ENCODE data around the gene PCBP3.

PCBP3 gene

GRCh38 chr21:45745256-45745655, 101.7 kb downstream of the PCBP3 start:
- no peaks in the 10 kb centered on the region for H3K27me3 ChIP-seq (ENCODE audit: control insufficient read depth, insufficient read depth, low read length)
- no peak overlapping the region for H3K4me3 ChIP-seq (ENCODE audit: low read length)
- H3K9ac ChIP-seq (ENCODE audit: low read length): no peak overlapping the region
- no peaks in the 10 kb centered on the region for H3K9me3 ChIP-seq (ENCODE audit: control insufficient read depth, low read length)
- H3K36me3 ChIP-seq (ENCODE audit: control insufficient read depth, insufficient read depth, low read length): no peaks in the 10 kb centered on the region
- no peaks in the 10 kb centered on the region for H3K4me1 ChIP-seq (ENCODE audit: control insufficient read depth, insufficient read depth, low read length)

DNA sequence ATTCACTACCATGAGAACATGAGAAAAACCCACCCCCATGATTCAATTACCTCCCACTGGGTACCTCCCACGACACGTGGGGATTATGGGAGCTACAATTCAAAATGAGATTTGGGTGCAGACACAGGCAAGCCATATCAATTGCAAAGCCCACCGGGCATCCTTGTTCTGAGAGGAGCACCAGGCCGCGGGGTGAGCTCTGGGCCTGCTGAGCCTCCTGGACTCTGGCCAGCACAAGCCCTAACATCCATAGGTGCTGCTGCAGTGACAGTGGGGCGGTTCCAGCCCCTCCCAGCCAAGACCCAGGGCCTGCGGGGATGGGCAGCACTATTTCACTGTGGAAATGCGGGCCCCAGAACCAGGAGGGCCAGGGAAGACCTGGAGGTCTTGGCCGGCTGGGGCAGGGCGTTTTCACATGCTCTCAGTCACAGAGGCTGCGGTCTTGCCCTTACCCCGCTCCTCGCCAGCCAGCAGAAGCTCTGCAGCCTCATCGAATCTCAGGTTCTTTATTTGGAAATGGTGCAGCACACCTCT, 103.8 kb downstream of the PCBP3 start:
- Histone ChIP-seq H3K9me3 (ENCODE audit: control insufficient read depth, low read length) (no peaks in the 10 kb centered on the region), H3K9ac (ENCODE audit: low read length) (no peak overlapping the region), H3K4me1 (ENCODE audit: control insufficient read depth, insufficient read depth, low read length) (no peaks in the 10 kb centered on the region), H3K36me3 (ENCODE audit: control insufficient read depth, insufficient read depth, low read length) (no peaks in the 10 kb centered on the region), H3K27me3 (ENCODE audit: control insufficient read depth, insufficient read depth, low read length) (no peaks in the 10 kb centered on the region), H3K4me3 (ENCODE audit: low read length) (no peak overlapping the region)

DNA sequence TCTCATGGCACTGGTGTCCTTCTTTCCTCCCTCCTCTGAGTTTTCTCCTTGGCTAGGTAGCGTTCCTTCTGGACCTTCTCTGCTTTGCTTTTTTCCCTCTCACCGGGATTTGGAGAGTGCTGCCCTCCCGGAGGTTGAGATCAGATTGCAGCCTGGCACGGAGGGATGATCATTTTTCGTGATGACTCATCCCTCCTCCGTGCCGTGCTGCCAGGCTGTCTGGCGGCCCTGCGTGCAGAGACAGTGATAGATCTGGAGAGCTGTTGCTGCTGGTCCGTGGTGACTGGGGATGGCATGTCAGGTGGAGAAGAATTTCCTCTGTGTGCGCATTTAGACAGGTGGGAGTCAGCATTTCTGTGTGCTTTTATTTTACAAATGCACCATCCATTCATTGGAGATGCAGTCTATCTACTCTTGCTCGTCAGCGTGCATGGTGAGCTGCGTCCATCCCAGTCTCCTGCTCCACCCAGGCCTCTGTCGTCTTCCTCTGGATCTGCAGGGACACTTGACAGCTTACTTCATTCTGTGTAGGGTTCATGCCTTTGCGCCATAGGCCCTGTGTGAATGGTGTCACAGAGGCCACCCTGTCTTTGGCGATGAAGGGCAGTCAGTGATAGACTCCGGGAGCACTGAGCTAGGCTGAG, 104.4 kb downstream of the PCBP3 start:
- H3K9ac ChIP-seq (ENCODE audit: low read length): no peak overlapping the region
- H3K4me1 ChIP-seq (ENCODE audit: control insufficient read depth, insufficient read depth, low read length): no peaks in the 10 kb centered on the region
- H3K9me3 ChIP-seq (ENCODE audit: control insufficient read depth, low read length): no peaks in the 10 kb centered on the region
- H3K27me3 ChIP-seq (ENCODE audit: control insufficient read depth, insufficient read depth, low read length): no peaks in the 10 kb centered on the region
- no peaks in the 10 kb centered on the region for H3K36me3 ChIP-seq (ENCODE audit: control insufficient read depth, insufficient read depth, low read length)
- H3K4me3 ChIP-seq (ENCODE audit: low read length): no peak overlapping the region

GRCh38 chr21:45748593-45748992, 105.1 kb downstream of the PCBP3 start:
- no peaks in the 10 kb centered on the region for H3K4me1 ChIP-seq (ENCODE audit: control insufficient read depth, insufficient read depth, low read length)
- H3K36me3 ChIP-seq (ENCODE audit: control insufficient read depth, insufficient read depth, low read length): no peaks in the 10 kb centered on the region
- H3K9me3 ChIP-seq (ENCODE audit: control insufficient read depth, low read length): no peaks in the 10 kb centered on the region
- no peak overlapping the region for H3K4me3 ChIP-seq (ENCODE audit: low read length)
- H3K9ac ChIP-seq (ENCODE audit: low read length): no peak overlapping the region
- no peaks in the 10 kb centered on the region for H3K27me3 ChIP-seq (ENCODE audit: control insufficient read depth, insufficient read depth, low read length)

DNA sequence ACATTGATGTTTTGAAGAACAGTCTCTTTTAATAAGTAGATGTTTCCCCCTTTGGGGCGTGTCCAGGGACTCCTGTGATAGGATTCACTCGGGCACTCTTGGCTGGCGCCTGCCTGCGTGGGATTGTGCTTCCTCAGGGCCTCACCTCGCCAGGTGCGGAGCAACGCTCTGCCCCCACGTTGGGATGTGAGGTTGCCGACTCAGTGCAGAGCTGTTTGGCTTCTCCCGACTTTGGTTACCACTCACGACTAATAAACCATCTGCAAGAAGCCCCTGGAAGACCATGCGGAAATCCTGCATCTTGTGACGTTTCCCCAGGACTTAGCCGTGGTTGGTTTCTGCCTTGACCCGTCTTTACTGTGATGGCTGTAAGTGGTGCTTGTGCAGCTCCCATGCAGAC, 106.4 kb downstream of the PCBP3 start:
- H3K36me3 ChIP-seq (ENCODE audit: control insufficient read depth, insufficient read depth, low read length): no peaks in the 10 kb centered on the region
- no peak overlapping the region for H3K4me3 ChIP-seq (ENCODE audit: low read length)
- no peak overlapping the region for H3K9ac ChIP-seq (ENCODE audit: low read length)
- H3K4me1 ChIP-seq (ENCODE audit: control insufficient read depth, insufficient read depth, low read length): no peaks in the 10 kb centered on the region
- no peaks in the 10 kb centered on the region for H3K9me3 ChIP-seq (ENCODE audit: control insufficient read depth, low read length)
- no peaks in the 10 kb centered on the region for H3K27me3 ChIP-seq (ENCODE audit: control insufficient read depth, insufficient read depth, low read length)

DNA sequence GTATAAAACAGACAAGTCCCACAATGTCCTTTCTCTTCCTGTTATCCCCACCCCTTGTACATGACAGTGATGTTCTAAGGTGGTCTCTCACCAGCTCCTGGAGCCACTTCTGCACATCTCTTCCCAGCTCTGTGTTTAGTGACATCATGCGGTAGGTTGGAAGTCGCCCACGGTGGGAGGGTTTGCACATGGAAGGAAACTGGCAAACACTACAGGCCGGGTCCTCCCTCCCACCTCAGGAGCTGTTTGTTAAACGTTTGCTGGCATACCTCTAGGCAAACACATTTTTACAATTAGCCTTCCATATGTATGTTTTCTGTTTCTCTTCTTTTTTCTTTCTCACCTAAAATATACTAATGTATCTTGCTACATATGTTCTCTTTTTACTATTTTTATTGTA, 107.4 kb downstream of the PCBP3 start:
- no peaks in the 10 kb centered on the region for H3K36me3 ChIP-seq (ENCODE audit: control insufficient read depth, insufficient read depth, low read length)
- H3K4me3 ChIP-seq (ENCODE audit: low read length): no peak overlapping the region
- H3K9ac ChIP-seq (ENCODE audit: low read length): no peak overlapping the region
- H3K4me1 ChIP-seq (ENCODE audit: control insufficient read depth, insufficient read depth, low read length): no peaks in the 10 kb centered on the region
- no peaks in the 10 kb centered on the region for H3K27me3 ChIP-seq (ENCODE audit: control insufficient read depth, insufficient read depth, low read length)
- H3K9me3 ChIP-seq (ENCODE audit: control insufficient read depth, low read length): no peaks in the 10 kb centered on the region

DNA sequence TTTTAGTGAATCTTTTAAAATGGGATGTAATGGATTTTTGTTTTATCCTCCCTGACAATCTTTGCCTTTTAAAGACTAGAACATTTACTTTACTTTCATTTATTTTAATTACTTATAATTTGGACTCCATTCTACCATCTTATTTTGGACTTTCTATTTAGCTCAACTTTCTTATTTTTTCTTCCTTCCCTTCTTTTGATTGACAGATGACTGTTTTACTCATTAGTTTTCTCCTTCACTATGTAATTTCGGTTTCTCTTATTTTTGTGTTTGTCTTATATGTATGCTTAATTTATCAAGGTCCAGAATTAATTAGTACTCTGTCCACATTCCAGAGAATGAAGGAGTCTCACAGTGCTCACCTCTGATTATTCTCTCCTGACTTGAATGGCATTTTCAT, 109.9 kb downstream of the PCBP3 start:
- Histone ChIP-seq H3K9ac (ENCODE audit: low read length) (no peak overlapping the region), H3K4me3 (ENCODE audit: low read length) (no peak overlapping the region), H3K4me1 (ENCODE audit: control insufficient read depth, insufficient read depth, low read length) (no peaks in the 10 kb centered on the region), H3K36me3 (ENCODE audit: control insufficient read depth, insufficient read depth, low read length) (no peaks in the 10 kb centered on the region), H3K27me3 (ENCODE audit: control insufficient read depth, insufficient read depth, low read length) (no peaks in the 10 kb centered on the region), H3K9me3 (ENCODE audit: control insufficient read depth, low read length) (no peaks in the 10 kb centered on the region)

- Histone ChIP-seq H3K9ac (ENCODE audit: low read length) (no peak overlapping the region), H3K36me3 (ENCODE audit: control insufficient read depth, insufficient read depth, low read length) (no peaks in the 10 kb centered on the region), H3K27me3 (ENCODE audit: control insufficient read depth, insufficient read depth, low read length) (no peaks in the 10 kb centered on the region), H3K4me1 (ENCODE audit: control insufficient read depth, insufficient read depth, low read length) (no peaks in the 10 kb centered on the region), H3K4me3 (ENCODE audit: low read length) (no peak overlapping the region), H3K9me3 (ENCODE audit: control insufficient read depth, low read length) (no peaks in the 10 kb centered on the region)
These were observed 112.5 kb downstream of the PCBP3 start for GRCh38 chr21:45756029-45756428.

DNA sequence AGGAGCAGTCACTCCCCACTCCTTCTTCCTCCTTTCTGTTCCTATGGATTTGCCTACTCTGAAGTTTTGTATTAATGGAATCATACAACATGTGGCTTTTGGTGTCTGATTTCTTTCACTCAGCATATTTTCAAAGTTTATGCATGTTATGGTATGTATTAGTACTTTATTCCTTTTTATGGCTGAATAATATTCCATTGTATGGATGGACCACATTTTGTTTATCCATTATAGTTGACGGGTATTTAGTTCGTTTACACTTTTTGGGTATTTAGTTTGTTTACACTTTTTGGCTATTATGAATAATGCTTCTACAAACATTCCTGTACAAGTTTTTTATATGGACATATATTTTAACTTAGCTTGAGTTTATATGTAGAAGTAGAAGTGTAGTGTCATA, 113.1 kb downstream of the PCBP3 start:
- no peaks in the 10 kb centered on the region for H3K27me3 ChIP-seq (ENCODE audit: control insufficient read depth, insufficient read depth, low read length)
- H3K9ac ChIP-seq (ENCODE audit: low read length): no peak overlapping the region
- H3K36me3 ChIP-seq (ENCODE audit: control insufficient read depth, insufficient read depth, low read length): no peaks in the 10 kb centered on the region
- no peak overlapping the region for H3K4me3 ChIP-seq (ENCODE audit: low read length)
- H3K9me3 ChIP-seq (ENCODE audit: control insufficient read depth, low read length): no peaks in the 10 kb centered on the region
- H3K4me1 ChIP-seq (ENCODE audit: control insufficient read depth, insufficient read depth, low read length): no peaks in the 10 kb centered on the region

DNA sequence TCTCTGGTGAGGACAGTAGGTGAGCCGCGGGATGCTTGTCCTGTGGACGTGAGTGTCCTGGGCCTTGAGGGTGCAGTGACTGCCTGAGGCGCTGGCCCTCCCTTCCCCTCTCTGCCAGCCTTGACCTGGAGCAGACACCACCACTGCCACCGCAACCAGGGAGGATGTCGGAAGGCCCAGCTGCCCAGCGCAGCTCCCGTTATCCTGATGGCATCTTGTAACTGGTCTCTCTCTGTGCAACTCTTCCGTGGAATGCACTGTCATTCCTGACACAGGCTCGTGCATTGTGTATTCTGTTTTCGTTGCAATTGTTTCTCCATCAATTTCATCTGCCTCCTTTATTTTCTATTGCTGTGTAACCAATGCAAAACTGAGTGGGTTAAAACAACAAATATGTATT, 118.2 kb downstream of the PCBP3 start:
- Histone ChIP-seq H3K27me3 (ENCODE audit: control insufficient read depth, insufficient read depth, low read length) (no peaks in the 10 kb centered on the region), H3K4me3 (ENCODE audit: low read length) (no peak overlapping the region), H3K9me3 (ENCODE audit: control insufficient read depth, low read length) (no peaks in the 10 kb centered on the region), H3K9ac (ENCODE audit: low read length) (no peak overlapping the region), H3K4me1 (ENCODE audit: control insufficient read depth, insufficient read depth, low read length) (no peaks in the 10 kb centered on the region), H3K36me3 (ENCODE audit: control insufficient read depth, insufficient read depth, low read length) (no peaks in the 10 kb centered on the region)

DNA sequence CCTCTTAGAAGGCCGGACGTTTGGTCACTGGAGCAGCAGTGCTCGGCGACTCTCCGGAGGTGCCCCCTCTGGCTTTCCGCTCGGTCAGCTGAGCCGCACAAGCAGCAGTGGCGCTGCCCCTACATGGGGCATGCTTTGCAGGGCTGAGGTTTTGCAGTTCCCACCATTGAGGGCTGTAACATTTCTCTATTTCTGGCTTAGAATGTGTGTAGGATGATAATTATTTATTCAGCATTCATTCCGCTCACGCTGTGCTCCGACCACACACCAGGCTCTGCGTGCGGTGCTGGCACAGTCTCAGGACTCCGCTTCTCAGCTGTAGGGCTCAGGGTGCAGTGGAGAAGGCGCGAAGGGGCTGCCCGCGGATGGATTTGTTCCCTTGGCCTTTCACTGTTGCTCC, 119.5 kb downstream of the PCBP3 start:
- Histone ChIP-seq H3K4me1 (ENCODE audit: control insufficient read depth, insufficient read depth, low read length) (no peaks in the 10 kb centered on the region), H3K27me3 (ENCODE audit: control insufficient read depth, insufficient read depth, low read length) (no peaks in the 10 kb centered on the region), H3K4me3 (ENCODE audit: low read length) (no peak overlapping the region), H3K36me3 (ENCODE audit: control insufficient read depth, insufficient read depth, low read length) (no peaks in the 10 kb centered on the region), H3K9me3 (ENCODE audit: control insufficient read depth, low read length) (no peaks in the 10 kb centered on the region), H3K9ac (ENCODE audit: low read length) (no peak overlapping the region)

DNA sequence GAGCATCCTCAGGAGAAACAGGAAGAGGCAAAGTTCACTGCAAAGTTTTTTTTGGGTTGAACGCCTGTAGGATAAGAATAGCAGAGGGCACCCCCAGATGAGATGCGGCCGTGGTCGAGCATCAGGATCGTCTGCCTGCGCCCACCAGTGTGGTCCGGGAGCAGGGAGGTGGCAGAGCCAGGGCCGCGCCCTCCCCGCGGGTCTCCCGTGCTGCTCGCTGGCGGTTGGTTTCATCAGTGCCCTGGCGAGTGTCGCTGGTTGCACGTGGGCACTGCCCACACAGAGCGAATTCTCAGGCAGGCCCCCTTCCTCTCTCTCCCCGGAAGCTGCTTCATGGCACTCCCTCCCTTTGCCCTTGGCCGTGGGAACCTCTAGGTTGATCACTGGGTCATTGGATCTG, 120.0 kb downstream of the PCBP3 start:
- no peak overlapping the region for H3K9ac ChIP-seq (ENCODE audit: low read length)
- no peaks in the 10 kb centered on the region for H3K9me3 ChIP-seq (ENCODE audit: control insufficient read depth, low read length)

GRCh38 chr21:45764792-45765191, 121.3 kb downstream of the PCBP3 start:
- no peak overlapping the region for H3K4me3 ChIP-seq (ENCODE audit: low read length)
- no peaks in the 10 kb centered on the region for H3K4me1 ChIP-seq (ENCODE audit: control insufficient read depth, insufficient read depth, low read length)
- no peaks in the 10 kb centered on the region for H3K36me3 ChIP-seq (ENCODE audit: control insufficient read depth, insufficient read depth, low read length)
- H3K27me3 ChIP-seq (ENCODE audit: control insufficient read depth, insufficient read depth, low read length): no peaks in the 10 kb centered on the region
- no peak overlapping the region for H3K9ac ChIP-seq (ENCODE audit: low read length)
- no peaks in the 10 kb centered on the region for H3K9me3 ChIP-seq (ENCODE audit: control insufficient read depth, low read length)

More for the DNA sequence above, 120.0 kb downstream of the PCBP3 start:
- H3K4me1 ChIP-seq (ENCODE audit: control insufficient read depth, insufficient read depth, low read length): no peaks in the 10 kb centered on the region
- no peaks in the 10 kb centered on the region for H3K27me3 ChIP-seq (ENCODE audit: control insufficient read depth, insufficient read depth, low read length)
- no peaks in the 10 kb centered on the region for H3K36me3 ChIP-seq (ENCODE audit: control insufficient read depth, insufficient read depth, low read length)
- no peak overlapping the region for H3K4me3 ChIP-seq (ENCODE audit: low read length)
